CD4-positive, alpha-beta T cell (primary cell): ENCODE results near the gene RNF4. TPM values are rescaled to one million over a fixed set of nuclear protein-coding genes. Genes with fewer than 3 reads are reported as not detected.
"Not testable (repeated sequence)": the region's sequence is repeated elsewhere in the genome, so short reads cannot be mapped to it uniquely, and the experiment has no call there.

Experiments used
- ATAC-seq: fragments of 200-7000 bp; cut with Tn5 transposase; one replicate; pipeline ENCODE4 v1.10.0; 2022; ENCODE audit warnings: mild to moderate bottlenecking; ENCODE audit not compliant: poor library complexity
- CTCF ChIA-PET: fragments of 350-600 bp; sonication (Branson Sonifier 250); formaldehyde crosslinking; loops from one replicate; lab custom pipeline; 2021; ENCODE audit warnings: antibody characterized with exemption, inconsistent platforms; lab: Charles Lee
- POLR2A ChIA-PET: fragments of 350-600 bp; sonication (Branson Sonifier 250); formaldehyde crosslinking; loops from one replicate; lab custom pipeline; 2021; ENCODE audit warnings: antibody characterized with exemption, inconsistent platforms; lab: Charles Lee
- DNase-seq, 14 experiments: peaks; one replicate each; pipeline ENCODE4 v3.0.0-alpha.2; 2013 to 2020; ENCODE audit warnings: mixed read lengths in 2 of 14
- H3K27ac ChIP-seq, 2 donors: one replicate each; pipeline versions ENCODE4 v1.5.1 to v1.7.0; 2013; ENCODE audit warnings: low read length in 2 of 2, low read depth in 1 of 2, mild to moderate bottlenecking in 1 of 2
- H3K27me3 ChIP-seq, 2 experiments: 1 replicate in 1 of 2; 2 replicates in 1 of 2; pipeline versions ENCODE4 v1.6.1 to v1.7.0; 2013; ENCODE audit warnings: low read length in 2 of 2, control low read depth in 1 of 2, mild to moderate bottlenecking in 1 of 2, moderate library complexity in 1 of 2; ENCODE audit not compliant: insufficient read depth in 2 of 2, control insufficient read depth in 1 of 2
- H3K36me3 ChIP-seq: one replicate; pipeline ENCODE4 v1.6.1; 2013; ENCODE audit warnings: low read length, control low read depth; ENCODE audit not compliant: insufficient read depth
- H3K4me1 ChIP-seq: one replicate; pipeline ENCODE4 v1.6.1; 2013; ENCODE audit warnings: low read length, control low read depth; ENCODE audit not compliant: insufficient read depth
- H3K4me3 ChIP-seq: one replicate; pipeline ENCODE4 v1.5.1; 2013; ENCODE audit warnings: mild to moderate bottlenecking, low read length, moderate library complexity
- H3K9me3 ChIP-seq, 2 experiments: 1 replicate in 1 of 2; 2 replicates in 1 of 2; pipeline versions ENCODE4 v1.6.1 to v1.7.0; 2013; ENCODE audit warnings: low read length in 2 of 2, mild to moderate bottlenecking in 2 of 2, control low read depth in 1 of 2, moderate library complexity in 1 of 2; ENCODE audit not compliant: control insufficient read depth in 1 of 2, insufficient read depth in 1 of 2
- H3K27ac Mint-ChIP-seq: one replicate; pipeline ENCODE4 v1.8.0; 2020; ENCODE audit warnings: mixed read lengths
- H3K27me3 Mint-ChIP-seq: one replicate; pipeline ENCODE4 v1.8.0; 2021; ENCODE audit warnings: mixed read lengths
- H3K36me3 Mint-ChIP-seq: one replicate; pipeline ENCODE4 v1.8.0; 2021; ENCODE audit warnings: low read depth, mixed read lengths
- H3K4me1 Mint-ChIP-seq: one replicate; pipeline ENCODE4 v1.8.0; 2021; ENCODE audit warnings: low read depth, mixed read lengths
- H3K4me3 Mint-ChIP-seq: one replicate; pipeline ENCODE4 v1.8.0; 2020; ENCODE audit warnings: mild to moderate bottlenecking, mixed read lengths
- H3K9me3 Mint-ChIP-seq: one replicate; pipeline ENCODE4 v1.8.0; 2020; ENCODE audit warnings: mixed read lengths
- CTCF ChIP-seq: fragments of 200-600 bp; IDR thresholded peaks from one replicate; pipeline ENCODE4 v1.8.0; 2022; ENCODE audit warnings: antibody characterized with exemption, mild to moderate bottlenecking
- intact Hi-C, 2 experiments: fragments of 100-400 bp; cut with DNase I in 1 of 2; cut with micrococcal nuclease in 1 of 2; formaldehyde crosslinking; loops; one replicate each; pipeline versions ENCODE4 v1.15.1 to v1.9.0; 2023 to 2025; cut with DNase I, micrococcal nuclease
- total RNA-seq, 174 experiments: library from RNA in 2 of 174; stranded (reverse) in 2 of 174; gene quantifications; one replicate each; pipeline ENCODE4 v1.2.3 and lab custom pipeline; 2021 to 2026

The RNF4 gene
- total RNA-seq, 2 experiments from 2014 or later: 106 to 109 TPM

DNA sequence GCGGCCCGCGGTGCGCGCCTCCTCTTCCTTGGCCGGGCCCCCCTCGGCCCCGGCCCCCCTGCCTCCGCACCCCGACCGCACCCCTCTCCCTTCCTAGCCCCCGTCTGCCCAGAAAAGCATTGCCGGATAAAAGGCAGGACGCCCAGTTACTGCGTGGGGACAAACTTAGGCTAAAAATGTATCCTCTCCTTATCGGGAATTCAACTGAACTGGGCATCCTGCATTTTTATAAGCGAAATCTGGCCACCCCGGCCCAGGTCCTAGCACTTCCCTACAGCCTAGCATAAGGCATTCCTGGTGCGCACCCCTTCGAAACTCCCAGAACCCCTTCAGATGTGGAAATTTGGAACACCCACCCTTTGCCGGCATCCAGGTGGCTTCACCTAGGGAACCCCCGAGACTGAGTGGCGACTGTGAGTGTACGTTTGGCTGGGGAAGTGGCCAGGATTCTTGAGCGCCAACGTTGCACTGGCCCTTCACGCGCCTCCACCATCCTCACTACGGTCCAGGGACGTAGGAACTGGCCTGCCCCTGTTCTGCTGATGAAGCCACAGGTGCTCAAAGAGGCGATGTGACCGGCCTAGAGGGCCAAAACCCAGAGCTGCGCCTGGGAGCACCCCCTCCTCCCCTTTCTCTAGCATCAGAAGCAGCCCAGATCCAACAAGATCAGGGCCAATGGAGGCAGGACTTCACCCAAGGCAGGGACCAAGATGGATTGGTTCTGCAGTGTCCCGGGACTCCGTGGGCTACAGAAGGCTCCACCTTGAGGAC, 5.7 kb upstream of the RNF4 start:
- Histone ChIP-seq H3K4me1 (peaks cover 22% of the 10 kb centered on the region), H3K9me3 (no peaks in the 10 kb centered on the region), H3K36me3 (no peaks in the 10 kb centered on the region), H3K27me3 (peaks cover 0 to 5% of the 10 kb centered on the region in 2 experiments), H3K27ac (no peak overlapping the region), H3K4me3 (no peak overlapping the region)
- peak overlapping the region; percentile 56 for H3K4me3 Mint-ChIP-seq
- no peaks in the 10 kb centered on the region for H3K9me3 Mint-ChIP-seq
- peaks cover 19% of the 10 kb centered on the region for H3K4me1 Mint-ChIP-seq
- intact Hi-C loops: loop anchor here in 1 of 2 experiments (2.0 to 10.0 kb wide), 4 partner anchors 42 to 748 kb away; partner anchors contain the start of gene SLBP
- ChIA-PET CTCF (interaction anchor here (0.8 to 1.9 kb wide), 9 partner anchors 12 to 243 kb away, joined by 3 to 9 read pairs (median 5); partner anchors contain the start of gene CFAP99), POLR2A (interaction anchor here (0.7 to 1.0 kb wide), 2 partner anchors 44 to 51 kb away, joined by 3 to 5 read pairs; partner anchors contain the start of gene CFAP99)
- H3K36me3 Mint-ChIP-seq: no peaks in the 10 kb centered on the region
- DNase-seq (no peak), ATAC-seq (no peak)
- H3K27me3 Mint-ChIP-seq: no peaks in the 10 kb centered on the region
- no peak overlapping the region for H3K27ac Mint-ChIP-seq
- TF ChIP-seq CTCF: no peak

GRCh38 chr4:2465032-2465431, 3.9 kb upstream of the RNF4 start:
- CTCF ChIA-PET: interaction anchor here (1.4 to 1.7 kb wide), 2 partner anchors 23 to 245 kb away, joined by 5 read pairs; no protein-coding TSS in a partner anchor
- DNase-seq (no peak), ATAC-seq (no peak)
- Mint-ChIP-seq H3K4me3 (no peak overlapping the region), H3K27me3 (no peaks in the 10 kb centered on the region), H3K9me3 (no peaks in the 10 kb centered on the region), H3K27ac (no peak overlapping the region), H3K4me1 (peaks cover 25% of the 10 kb centered on the region), H3K36me3 (peaks cover 15% of the 10 kb centered on the region)
- intact Hi-C loops: loop anchor here (5.0 to 10.0 kb wide), 2 partner anchors 72 to 750 kb away; partner anchors contain the start of genes FAM193A (in 1 of the 2) and SLBP (in 1 of the 2)
- no peaks in the 10 kb centered on the region for H3K36me3 ChIP-seq
- no peaks in the 10 kb centered on the region for H3K9me3 ChIP-seq
- H3K4me1 ChIP-seq: peaks cover 32% of the 10 kb centered on the region
- no peak overlapping the region for H3K4me3 ChIP-seq
- peaks cover 0 to 5% of the 10 kb centered on the region in 2 experiments for H3K27me3 ChIP-seq
- TF ChIP-seq CTCF: no peak
- no peak overlapping the region for H3K27ac ChIP-seq
- POLR2A ChIA-PET: interaction anchor here (0.6 to 1.7 kb wide), 5 partner anchors 18 to 224 kb away, joined by 3 to 5 read pairs (median 3); partner anchors contain the start of genes HAUS3 and POLN

GRCh38 chr4:2465544-2465943, 3.4 kb upstream of the RNF4 start:
- intact Hi-C loops: loop anchor here (5.0 to 10.0 kb wide), 2 partner anchors 72 to 751 kb away; partner anchors contain the start of genes FAM193A (in 1 of the 2) and SLBP (in 1 of the 2)
- POLR2A ChIA-PET: interaction anchor here (1.5 to 1.7 kb wide), 2 partner anchors 20 to 223 kb away, joined by 3 to 5 read pairs; partner anchors contain the start of genes HAUS3 and POLN
- H3K27ac ChIP-seq, H3K4me3 ChIP-seq, H3K9me3 ChIP-seq, DNase-seq, H3K9me3 Mint-ChIP-seq, H3K27me3 Mint-ChIP-seq, CTCF ChIA-PET, H3K27me3 ChIP-seq, H3K36me3 ChIP-seq, H3K27ac Mint-ChIP-seq, H3K4me3 Mint-ChIP-seq, ATAC-seq: not testable (repeated sequence)
- Mint-ChIP-seq H3K4me1 (peaks cover 30% of the 10 kb centered on the region), H3K36me3 (peaks cover 20% of the 10 kb centered on the region)
- peaks cover 34% of the 10 kb centered on the region for H3K4me1 ChIP-seq
